Renal pelvis (tissue), 4 donors: Measurements from ENCODE around the gene HLF. TPM values are rescaled to one million over a fixed set of nuclear protein-coding genes. Genes with fewer than 3 reads are reported as not detected.

ENCODE experiments used
- DNase-seq: peaks from one replicate; pipeline ENCODE4 v3.0.0-alpha.2; 2013
- polyA plus RNA-seq, 3 donors: library from polyadenylated mRNA; unstranded; fragments of 120-200 nt; gene quantifications; one replicate each; pipeline ENCODE4 v1.2.1, GENCODE V29; 2013; ENCODE audit not compliant: insufficient read length in 3 of 3

HLF gene
- polyA plus RNA-seq, 3 donors = 2.8 to 7.2 (median 3.5) TPM

GRCh38 chr17:55305321-55306087 is 40.7 kb downstream of the HLF start:
- DNase-seq = no peak

GRCh38 chr17:55307879-55308278 is 43.1 kb downstream of the HLF start:
- DNase-seq = no peak

DNA sequence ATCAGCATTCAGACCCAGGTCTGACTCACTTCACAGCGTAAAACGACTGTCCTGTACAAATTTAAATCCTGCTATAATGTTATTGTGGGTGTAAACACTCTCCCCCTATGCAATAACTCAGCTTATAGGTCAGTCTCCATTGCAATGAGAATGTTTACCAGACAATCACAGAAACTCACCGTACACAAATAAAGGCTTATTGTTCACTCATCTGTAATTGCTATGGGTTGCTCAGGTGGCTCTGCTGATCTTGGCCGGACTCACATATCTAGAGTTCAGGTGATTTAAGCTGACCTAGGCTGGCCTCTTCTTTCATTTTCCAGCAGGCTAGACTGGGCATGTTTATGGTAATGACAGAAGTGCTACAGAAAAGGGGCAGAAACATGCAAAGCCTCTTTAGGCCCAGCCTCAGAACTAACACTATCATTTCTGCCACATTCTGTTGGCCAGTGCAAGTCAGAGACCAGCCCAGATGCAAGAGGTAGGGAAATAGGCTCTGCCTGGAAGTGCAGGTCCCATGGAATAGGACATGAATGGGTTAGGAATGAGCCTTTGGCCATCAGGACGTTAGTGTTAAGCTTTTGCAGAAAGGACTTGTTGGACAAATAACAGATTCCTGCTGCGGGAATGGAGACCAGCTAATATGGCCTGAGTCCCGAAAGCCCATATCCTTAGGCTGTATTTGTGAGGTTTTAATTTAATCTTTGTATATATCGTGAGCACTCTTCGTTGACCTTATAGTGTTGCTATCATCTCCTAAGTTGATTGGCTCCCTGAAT is 44.0 kb downstream of the HLF start:
- DNase-seq = no peak

- no peak for DNase-seq
These were observed 47.1 kb downstream of the HLF start for GRCh38 chr17:55311767-55312375.

DNA sequence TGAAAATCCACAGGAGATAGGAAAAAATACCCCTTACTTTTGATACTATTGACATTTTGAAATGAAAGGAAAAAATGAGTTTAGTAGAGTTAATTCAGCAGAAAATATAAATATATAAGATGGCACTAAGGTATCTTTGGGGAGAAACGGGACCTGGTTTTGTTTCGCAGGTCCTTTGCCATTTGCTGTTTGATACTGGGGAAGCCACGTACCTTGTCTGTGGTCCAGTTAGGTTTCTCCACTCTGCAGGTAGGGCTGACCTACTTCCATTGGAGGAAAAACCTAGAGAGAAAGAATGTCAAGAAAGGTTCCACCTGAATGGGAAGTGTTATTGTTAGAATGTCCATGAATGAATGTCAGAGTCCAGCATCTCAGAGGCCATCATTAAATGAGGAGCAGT is 48.1 kb downstream of the HLF start:
- DNase-seq = no peak

- no peak for DNase-seq
These were observed 49.5 kb downstream of the HLF start for GRCh38 chr17:55314061-55314783.

DNA sequence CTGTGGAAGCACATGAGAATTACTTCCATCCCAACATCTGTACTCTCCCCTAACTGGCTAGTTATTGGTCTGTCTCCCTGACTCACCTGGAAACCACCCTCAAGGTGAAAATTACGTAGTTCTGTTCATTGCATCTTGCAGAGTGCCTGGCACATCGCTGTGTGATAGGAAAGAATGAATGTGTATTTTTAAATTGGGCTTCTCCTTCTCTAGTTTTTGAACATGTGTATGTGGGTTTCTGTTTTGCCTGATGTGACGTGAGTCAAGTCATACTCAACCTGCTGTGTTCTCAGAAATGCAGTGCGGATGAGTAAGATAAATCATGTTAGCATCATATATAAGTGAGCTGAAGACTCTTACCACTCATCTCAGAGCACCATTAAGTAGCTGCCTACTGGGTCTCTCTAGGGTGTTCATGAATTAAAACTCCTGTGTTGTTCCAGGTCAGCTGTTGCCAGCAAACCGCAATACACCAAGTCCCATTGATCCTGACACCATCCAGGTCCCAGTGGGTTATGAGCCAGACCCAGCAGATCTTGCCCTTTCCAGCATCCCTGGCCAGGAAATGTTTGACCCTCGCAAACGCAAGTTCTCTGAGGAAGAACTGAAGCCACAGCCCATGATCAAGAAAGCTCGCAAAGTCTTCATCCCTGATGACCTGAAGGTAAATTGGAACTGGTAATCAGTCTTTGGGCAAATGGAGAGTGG is 50.2 kb downstream of the HLF start:
- DNase-seq = no peak

DNA sequence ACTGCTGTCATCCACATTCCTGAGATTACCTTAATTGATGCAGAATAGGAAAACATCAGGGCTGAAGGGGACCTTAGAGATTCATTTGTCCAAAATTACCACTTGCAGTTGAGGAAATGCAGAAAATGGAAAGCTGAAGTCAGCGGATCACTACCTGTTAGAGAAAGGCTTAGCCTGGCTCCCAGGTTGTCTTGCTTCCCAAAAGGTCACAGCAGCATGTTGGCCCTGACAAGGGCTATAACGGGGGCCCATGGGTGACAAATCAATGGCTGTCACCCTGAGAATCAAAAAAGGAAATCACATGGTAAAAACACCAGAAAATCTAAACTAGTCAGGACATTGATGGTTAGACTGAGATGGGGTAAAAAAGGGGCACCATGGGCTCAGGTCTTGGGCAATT is 51.7 kb downstream of the HLF start:
- no peak for DNase-seq

DNA sequence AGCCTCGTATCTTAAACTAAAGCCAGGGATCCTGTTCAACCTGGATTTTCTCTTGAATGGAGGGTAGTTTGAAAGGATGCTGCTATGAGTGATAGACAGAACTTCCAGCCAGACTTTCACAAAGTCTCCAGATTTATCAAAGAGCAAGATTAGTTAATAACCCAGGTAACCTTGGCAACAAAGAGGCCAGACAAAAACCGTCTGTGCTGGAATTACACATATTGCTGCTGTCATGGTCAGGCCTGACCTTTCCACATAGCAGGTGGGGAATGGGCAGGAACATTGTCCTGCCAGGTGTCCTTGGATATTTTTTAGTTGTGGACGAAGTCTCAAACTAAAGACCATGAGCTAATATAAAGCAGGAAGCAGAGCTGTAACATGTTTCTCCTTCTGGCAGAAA is 52.5 kb downstream of the HLF start:
- no peak for DNase-seq

GRCh38 chr17:55318081-55318480 is 53.3 kb downstream of the HLF start:
- DNase-seq = no peak

DNA sequence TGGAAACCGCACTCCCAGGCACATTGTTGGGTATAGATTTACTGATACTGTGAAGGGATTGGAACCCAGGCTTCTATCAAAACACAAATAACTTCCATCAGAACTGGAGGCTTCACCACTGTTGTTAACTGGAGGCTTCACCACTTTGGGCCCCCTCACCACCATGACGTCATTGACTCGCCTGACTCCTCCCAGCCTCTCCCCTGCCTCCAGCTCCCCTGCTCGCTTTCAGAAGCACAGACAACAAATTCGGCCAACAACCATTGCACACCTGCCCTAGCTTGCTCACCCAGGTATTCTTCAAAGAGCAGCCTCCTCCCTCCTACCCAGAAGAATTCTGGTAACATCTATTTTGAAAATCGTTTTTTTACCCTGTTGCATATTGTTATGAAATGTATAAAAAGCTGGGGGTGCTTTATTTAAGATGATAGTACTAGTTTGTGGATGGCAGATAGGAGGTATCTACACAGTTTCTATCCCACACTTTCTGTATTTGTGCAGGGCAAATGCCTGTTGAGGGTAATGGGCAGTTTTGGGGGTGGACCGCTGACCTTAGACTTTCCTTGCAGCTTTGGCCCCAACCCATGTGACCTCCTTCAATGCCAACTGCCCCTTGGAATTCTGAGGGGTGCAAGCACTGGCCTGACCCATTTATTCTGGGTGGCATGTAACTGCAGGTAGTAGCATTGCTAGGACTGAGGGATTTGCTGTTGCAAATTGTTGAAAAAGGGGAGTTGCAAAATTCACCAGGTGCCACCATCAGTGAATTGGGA is 54.1 kb downstream of the HLF start:
- no peak for DNase-seq

DNA sequence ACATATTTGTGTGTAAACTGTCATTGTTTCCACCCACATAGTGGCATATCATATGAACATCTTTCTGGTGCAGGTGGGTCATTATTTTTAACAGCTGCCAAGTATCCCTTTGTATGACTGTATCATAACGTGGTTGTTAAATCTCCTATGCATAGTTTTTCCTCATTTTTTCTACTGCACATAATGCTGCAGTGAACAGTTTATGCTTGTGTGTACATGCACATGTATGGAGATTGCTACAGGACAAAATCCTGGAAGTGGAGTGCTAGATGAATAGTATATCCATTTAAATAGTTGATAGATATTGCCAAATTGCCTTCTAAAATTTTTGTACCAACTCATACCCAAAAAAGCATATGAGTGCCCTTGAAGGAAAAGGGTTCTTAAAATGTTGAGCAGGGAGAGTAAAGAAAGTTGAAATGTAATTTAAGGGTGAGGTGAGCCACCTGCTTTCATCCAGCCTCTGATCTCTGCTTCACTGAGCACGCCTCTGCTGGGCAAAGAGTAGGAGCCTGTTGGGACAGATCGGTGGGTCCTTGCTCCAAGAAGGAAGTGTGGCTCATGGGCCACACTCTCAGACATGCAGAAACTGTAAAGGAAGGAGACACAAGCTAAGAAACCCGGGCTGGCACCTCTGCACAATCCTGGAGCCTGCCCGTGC is 55.3 kb downstream of the HLF start:
- no peak for DNase-seq

GRCh38 chr17:55320594-55321426 is 56.0 kb downstream of the HLF start:
- DNase-seq = no peak

GRCh38 chr17:55321427-55322060 is 56.8 kb downstream of the HLF start:
- DNase-seq = no peak

DNA sequence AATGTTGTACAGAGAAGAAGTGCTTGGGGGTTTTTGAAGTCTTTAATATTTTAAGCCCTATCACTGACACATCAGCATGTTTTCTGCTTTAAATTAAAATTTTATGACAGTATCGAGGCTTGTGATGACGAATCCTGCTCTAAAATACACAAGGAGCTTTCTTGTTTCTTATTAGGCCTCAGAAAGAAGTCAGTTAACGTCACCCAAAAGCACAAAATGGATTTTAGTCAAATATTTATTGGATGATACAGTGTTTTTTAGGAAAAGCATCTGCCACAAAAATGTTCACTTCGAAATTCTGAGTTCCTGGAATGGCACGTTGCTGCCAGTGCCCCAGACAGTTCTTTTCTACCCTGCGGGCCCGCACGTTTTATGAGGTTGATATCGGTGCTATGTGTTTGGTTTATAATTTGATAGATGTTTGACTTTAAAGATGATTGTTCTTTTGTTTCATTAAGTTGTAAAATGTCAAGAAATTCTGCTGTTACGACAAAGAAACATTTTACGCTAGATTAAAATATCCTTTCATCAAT is 57.8 kb downstream of the HLF start:
- DNase-seq = no peak

- DNase-seq = no peak
These were observed 58.9 kb downstream of the HLF start for GRCh38 chr17:55323518-55324295.

DNA sequence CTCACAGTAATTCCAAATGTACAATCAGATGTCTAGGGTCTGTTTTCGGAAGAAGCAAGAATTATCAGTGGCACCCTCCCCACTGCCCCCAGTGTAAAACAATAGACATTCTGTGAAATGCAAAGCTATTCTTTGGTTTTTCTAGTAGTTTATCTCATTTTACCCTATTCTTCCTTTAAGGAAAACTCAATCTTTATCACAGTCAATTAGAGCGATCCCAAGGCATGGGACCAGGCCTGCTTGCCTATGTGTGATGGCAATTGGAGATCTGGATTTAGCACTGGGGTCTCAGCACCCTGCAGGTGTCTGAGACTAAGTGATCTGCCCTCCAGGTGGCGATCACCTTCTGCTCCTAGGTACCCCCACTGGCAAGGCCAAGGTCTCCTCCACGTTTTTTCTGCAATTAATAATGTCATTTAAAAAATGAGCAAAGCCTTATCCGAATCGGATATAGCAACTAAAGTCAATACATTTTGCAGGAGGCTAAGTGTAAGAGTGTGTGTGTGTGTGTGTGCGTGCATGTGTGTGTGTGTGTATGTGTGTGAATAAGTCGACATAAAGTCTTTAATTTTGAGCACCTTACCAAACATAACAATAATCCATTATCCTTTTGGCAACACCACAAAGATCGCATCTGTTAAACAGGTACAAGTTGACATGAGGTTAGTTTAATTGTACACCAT is 59.7 kb downstream of the HLF start:
- no peak for DNase-seq
